Midbrain (tissue), 1 donor: ENCODE data around the gene ADARB1.

Experiments used
- DNase-seq: peaks from one replicate; lab custom pipeline; 2025; lab: John Stamatoyannopoulos, UW

The ADARB1 gene

DNA sequence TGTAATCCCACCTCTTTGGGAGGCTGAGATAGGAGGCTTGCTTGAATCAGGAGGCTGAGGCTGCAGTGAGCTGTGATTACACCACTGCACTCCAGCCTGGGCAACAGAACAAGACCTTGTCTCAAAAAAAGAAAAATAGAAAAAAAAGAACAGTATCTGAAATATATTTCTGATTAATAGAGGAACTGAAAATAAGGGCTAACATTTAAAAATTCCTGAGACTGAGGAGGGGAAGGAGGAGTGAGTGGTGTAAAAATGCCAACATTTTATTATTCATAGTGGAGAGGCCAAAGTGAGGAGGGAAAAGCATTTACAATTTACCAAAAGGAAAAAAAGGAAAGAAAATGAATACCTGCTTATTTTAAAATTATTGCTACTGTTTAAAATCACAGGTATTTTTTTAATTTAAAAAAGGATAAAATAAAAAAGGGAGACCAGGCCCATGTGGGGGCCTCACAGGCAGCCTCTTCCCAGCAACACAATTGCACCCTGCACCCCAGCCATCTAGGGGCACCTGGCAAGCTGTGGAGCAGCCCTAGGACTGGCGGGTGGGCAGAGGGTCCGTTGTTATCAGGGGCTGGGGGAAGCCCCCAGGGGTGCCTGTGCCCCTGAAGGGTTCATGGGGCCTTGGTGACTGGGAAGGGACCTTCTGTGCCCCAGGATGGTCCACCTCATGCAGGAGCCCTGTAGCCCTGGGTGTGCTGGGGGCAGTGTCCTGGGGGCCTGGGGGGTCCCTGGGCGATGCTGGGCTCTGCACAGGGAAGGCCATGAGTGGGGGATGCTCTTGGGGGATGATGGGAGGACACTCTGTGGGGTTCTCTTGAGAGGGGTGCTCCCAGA lies 34.8 kb upstream of the ADARB1 start:
- no peak for DNase-seq

GRCh38 chr21:45040157-45040711 lies 34.1 kb upstream of the ADARB1 start:
- no peak for DNase-seq

DNA sequence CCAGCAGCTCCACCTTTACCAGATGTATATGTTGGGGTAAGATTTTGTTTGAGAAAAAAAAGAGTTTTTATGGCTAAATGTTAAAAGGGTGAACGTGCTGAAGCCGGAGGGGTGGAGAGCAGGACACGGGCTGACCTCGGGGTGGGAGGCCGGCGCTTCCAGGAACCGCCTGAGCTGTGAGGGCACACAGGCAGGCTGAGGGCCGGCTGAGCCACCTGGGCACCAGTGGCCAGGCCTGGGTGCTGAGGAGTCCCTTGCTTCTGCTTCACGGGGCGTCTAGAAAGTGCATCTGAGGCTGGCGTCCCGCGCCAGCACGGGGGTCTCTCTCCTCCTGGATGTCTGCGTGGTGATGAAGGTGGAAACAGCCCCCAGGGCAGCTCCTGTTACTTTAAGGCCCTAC lies 33.6 kb upstream of the ADARB1 start:
- no peak for DNase-seq

DNA sequence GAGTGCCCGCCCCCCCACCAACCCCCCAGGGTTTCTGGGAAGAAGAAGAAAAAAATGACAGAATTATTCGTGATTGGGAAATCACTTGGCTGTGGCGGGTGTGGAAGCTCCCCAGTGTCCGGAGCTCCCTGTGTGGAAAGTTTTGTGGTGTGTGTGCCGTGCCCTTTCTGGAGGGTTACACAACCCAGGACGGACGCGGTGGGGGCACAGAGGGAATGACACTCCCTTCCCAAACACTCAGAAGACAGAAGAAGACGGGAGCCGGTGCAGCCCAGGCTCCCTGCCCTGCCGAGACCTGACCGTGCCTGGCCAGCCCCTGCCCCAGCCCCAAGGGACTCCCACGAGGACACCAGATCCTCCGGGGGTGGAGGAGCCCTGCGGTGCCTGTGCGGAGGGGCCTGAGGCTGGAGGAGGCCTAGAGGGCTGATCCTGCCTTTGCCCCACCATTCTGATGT lies 33.0 kb upstream of the ADARB1 start:
- no peak for DNase-seq

GRCh38 chr21:45041984-45042663 lies 32.3 kb upstream of the ADARB1 start:
- no peak for DNase-seq

GRCh38 chr21:45042664-45043161 lies 31.7 kb upstream of the ADARB1 start:
- no peak for DNase-seq

GRCh38 chr21:45043541-45044020 lies 30.8 kb upstream of the ADARB1 start:
- DNase-seq = no peak

- no peak for DNase-seq
Observed at GRCh38 chr21:45045481-45045880, 28.9 kb upstream of the ADARB1 start.

GRCh38 chr21:45047257-45047656 lies 27.1 kb upstream of the ADARB1 start:
- DNase-seq = no peak

DNA sequence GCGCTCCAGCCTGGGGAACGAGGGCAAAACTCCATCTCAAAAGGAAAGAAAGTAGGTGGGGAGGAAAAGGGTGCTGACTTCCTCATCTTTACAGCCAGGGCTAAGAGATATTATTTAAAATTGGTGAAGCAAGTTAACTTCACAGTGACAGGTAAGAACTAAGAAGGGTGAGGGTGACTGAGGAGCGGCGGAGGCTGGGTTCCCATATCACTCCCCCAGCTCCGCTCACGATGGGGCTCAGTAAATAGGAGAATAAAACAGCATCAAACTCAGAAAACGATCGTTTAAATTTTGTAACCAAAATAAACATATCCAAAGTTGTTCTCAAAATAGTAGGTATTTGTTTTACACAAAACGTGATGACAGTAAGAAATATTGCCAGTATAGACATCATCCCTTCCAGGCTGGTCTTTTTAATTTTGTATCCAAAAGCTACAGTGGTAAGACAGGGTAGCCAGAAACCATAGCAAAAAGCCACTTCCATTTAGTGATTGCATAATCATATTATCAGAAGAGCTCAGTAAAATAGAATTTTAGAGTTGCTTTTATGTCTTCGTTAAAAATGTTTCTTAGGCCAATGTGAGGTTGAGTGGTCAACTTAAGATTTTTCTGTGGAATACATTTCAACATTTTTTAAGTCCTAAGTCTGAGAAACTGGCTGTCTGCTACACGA lies 26.2 kb upstream of the ADARB1 start:
- DNase-seq = no peak

GRCh38 chr21:45048968-45049367 lies 25.4 kb upstream of the ADARB1 start:
- no peak for DNase-seq

DNA sequence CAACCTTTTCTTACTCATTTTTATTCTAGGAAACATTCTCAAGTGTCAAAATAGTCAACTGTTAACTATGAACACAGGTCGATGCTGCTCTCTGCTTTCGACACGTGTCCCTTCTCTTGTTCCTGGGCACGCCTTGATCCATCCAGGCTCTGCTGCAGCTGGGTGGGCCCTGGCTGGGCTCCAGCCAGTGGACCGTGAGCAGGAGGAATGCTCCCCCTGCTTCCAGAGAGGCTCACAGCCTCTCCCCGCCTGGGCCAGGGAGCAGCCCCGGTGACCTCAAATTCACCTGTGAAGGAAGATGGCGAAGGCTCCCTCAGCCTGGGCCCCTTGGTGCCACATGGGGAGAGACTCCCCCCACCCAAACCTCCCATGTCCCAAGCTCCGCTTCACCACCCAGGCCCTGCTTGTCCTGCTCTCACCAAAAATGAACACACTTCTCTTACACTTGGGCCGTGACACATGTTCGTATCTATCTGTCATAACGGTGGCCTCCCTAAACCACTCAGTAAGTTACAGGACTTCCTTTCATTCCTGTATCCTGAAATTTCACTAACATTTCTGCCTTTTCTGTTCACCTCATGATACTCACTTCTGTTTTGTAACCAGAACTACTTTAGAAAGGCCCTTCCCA lies 24.6 kb upstream of the ADARB1 start:
- DNase-seq = no peak

DNA sequence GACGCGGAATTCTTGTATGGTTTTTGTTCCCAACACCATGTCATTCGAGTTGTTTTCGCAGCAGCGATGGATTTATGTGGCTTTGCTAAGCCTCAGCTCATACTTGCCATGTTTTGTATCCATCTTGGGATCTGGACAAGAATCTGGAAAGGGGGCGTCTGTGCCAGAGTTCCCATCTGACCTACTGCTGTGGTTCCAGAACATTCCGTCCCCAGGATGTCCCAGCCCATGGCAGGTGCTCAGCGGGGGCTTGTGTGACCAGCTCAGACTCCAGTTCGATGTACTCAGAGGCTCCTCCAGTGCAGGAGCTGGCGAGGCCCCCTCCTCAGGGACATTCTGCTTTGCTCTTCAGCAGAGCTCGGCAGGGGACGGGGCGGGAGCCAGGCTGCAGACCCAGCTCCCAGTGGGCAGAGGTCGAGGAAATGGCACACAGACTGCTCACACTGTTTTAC lies 24.0 kb upstream of the ADARB1 start:
- no peak for DNase-seq

GRCh38 chr21:45050797-45051489 lies 23.4 kb upstream of the ADARB1 start:
- DNase-seq = no peak

DNA sequence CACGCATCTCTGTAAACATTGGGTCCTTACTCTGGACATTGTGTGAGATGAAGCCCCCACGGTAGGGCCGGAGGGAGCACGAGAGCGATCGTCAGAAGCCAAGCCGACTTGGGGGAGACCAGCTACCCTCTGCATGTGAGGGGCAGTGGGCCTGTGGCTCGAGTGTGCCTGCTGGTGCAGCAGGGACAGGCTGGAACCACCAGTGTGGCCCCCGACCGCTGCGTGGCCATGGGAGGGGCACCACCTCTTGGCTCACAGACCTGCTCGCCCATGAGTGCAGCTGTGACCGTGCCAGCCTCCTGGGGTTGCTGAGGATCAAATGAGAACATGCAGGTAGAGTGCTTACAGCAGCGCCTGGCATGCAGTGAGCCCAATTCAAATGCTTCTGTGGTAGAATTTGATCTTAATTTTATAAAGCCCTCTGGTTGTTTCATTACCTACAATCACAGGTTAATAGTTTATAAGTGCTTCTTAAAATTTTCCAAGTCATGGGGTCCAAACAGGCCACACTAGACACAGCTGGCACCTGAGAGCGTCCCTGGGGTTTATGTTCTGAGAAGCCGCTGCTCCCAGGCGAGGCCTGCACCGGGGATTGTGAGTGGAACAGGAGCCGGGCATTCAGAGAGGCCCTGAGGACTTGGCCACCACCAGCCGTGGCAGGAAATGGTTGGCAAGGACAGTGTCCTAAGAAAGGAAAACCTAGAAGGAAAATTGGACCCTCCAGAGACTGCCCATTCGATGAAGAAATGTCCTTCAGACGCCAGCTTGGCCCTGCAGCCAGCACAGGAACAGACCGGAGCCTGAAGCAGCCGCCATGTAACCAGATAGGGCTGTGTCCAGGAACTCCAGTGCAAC lies 22.6 kb upstream of the ADARB1 start:
- DNase-seq = no peak

- DNase-seq = no peak
Observed at GRCh38 chr21:45052960-45053359, 21.4 kb upstream of the ADARB1 start.

GRCh38 chr21:45053561-45054226 lies 20.7 kb upstream of the ADARB1 start:
- DNase-seq = no peak

DNA sequence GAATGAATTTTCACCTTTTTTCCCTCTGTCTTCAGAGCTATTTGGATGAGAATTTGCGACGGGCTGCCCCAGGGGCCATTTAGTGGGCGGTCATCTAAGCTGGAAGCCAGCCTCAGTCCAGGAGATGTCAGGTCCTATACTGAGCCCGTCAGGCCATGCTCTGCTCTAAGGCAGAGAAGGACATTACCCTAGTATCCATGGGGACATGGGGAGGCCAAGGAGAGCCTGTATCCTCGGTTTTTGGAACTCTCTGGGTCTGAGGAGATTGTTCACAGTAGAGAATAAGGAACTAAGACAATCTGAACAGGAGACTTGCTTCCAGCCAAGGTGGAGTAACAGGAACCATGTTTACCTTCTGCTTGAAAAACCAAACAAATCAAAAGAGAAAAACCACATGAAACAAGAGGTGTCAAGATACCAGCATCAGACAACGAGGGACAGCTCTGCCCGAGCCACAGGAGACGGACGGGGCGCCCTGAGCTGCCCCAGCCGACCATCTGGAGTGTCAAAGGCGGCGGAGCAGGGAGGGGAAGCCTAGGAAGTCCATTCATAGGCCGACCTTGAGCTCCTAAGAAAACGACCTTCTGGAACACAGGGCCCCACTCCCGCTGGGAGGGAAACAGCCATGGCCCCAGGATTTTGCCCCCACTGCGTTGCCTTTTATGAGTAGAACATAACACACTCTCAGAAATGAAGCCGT lies 20.0 kb upstream of the ADARB1 start:
- DNase-seq = no peak
